NOMO-1 treated with DMSO at 0.1 percent for 48 hours (cell line): ENCODE data around the gene CDC42EP5.

Source experiments
- DNase-seq: peaks from one replicate; lab custom pipeline; 2025; ENCODE audit not compliant: unreplicated experiment; lab: John Stamatoyannopoulos, UW

CDC42EP5 gene

DNA sequence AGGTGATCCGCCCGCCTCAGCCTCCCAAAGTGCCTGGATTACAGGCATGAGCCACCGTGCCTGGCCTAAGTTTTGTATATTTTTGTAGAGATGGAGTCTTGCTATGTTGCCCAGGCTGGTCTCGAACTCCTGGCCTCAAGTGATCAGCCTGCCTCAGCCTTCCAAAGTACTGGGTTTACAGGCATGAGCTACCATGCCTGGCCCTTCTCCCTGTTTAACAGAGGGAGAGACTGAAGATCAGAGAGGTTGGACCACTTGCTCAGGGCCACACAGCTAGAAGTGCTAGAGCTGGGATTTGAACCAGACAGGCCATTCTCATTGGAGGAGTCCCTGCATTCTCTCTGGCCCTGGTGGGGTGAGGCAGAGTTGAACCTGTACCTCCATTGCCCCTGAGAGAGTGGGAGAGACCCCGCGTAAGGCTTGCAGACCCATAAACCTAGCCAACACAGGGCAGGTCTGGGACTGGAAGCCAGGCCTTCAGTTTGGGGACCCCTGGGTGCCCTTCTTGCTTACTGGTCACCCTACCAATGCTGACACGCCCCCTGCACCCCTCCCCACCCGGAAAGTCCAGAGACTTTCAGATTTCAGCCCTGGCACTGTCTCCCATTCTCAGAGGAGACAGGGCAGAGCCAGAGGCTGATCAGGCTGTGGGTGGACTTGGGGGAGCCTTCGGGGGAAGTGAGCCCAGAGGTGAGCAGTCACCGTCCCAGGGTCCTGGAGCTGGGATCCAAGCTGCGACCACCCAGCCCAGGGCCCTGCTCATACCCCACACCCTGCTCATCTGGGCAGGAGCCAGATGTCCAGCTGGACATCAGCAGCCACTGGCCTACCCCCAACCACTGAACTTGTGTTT lies 44.5 kb downstream of the CDC42EP5 start:
- DNase-seq = no peak

DNA sequence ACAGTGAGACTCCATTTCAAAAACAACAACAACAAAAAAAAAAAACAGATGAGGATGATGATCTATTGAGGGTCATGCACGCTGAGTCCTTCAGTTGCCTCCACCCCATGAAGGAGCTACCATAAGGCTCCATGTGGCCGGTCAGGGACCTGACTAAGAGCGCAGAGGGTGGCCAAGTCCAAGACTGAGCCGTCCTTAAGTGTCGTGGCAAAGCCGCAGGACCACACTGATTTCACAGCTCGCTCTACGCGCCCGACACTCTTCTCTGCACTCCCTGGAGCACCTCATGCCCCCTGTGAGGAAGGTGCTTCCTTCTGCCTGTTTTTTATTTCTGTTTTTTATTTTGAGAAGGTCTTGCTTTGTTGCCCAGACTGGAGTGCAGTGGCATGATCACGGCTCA lies 45.5 kb downstream of the CDC42EP5 start:
- no peak for DNase-seq

DNA sequence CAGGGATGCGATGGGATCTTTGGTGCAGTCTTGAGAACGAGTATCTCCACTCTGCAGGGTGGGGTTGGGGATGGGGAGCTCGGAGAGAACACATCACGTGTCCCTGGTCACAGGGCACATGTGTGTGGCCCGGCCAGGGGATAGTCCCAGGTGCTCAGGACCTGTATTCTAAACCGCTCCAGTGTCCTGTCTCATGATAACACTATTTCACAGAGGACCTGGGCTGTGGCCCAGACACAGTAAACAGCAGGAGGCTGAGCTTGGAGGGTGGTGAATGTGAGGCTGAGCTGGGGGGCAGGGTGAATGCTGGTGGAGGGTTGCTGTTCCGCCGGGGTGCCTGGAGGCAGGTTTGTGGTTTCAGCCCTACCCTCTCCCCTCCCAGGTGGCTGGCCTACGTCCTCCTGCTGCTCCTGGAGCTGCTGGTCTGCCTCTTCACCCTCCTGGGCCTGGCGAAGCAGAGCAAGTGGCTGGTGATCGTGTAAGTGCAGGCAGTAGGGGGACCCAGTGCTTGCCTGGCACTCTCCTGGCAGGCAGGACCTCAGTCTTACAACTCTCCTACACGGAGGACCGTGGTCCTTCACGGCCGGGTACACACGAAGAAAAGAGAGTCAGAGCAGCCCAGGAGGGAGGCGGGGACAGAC lies 46.7 kb downstream of the CDC42EP5 start:
- no peak for DNase-seq

DNA sequence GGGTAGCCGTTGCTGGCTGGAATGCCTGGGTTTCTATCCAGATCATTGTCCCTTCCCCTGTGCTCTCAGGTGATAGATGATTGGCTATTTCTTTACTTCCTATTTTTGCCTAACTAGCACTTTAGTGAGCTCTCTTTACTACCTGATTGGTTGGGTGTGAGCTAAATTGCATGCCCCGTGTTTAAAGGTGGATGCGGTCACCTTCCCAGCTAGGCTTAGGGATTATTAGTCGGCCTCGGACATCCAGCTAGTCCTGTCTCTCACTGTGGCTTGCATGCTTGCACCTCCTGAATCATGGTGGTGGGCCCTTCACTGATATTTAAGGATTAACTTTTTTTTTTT lies 47.7 kb downstream of the CDC42EP5 start:
- peak; percentile 31 for DNase-seq

DNA sequence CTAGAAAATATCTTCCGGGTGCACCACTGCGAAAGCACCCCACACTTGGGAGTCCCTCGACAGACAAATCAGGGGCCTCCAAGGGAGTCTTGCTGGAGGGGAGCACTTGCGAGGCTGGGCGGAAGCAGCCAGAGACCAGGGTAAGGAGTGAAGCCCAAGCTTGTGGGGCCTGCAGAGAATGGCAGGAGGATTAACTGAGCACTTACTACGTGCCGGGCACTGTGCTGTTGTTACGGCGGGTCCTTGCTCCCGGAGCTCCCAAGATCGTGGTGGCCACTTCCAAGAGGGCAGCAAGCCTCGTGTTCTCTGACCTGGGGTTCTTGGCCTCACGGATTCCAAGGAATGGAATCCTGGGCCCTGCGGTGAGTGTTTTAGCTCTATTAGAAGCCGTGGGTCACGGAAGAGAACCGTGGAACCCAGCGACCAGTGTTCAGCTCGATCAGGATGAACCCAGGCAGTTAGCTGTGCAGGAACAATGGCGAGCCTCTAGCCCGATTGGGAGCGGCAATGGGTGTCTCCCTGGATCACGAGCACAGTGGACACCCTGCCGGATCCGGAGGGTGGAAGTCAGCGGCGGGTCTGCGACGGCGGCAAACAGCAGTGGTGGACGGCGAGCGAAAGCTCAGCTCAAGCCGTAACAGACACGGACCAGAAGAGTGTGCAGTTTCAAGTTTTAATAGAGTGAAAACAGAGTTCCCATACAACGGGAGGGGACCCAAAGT lies 48.3 kb downstream of the CDC42EP5 start:
- no peak for DNase-seq

DNA sequence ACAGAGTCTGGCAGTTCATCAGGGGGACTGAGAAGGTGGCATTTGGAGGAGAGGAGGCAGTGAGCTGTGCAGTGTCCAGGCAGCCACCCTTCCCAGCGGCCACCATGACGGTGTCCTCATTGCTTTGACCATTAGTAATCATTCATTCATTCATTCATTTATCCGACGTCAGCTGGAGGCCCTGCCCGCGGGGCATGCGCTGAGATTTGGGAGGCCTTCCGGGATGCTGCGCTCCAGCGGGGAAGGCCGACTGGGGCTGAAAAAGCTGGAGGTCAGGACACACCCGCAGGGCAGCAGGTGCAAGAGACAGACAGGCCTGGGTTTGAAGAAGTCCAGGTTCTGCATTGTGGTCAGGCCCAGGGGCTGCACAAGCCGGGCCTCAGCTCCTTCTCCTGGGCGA lies 48.9 kb downstream of the CDC42EP5 start:
- DNase-seq = no peak

DNA sequence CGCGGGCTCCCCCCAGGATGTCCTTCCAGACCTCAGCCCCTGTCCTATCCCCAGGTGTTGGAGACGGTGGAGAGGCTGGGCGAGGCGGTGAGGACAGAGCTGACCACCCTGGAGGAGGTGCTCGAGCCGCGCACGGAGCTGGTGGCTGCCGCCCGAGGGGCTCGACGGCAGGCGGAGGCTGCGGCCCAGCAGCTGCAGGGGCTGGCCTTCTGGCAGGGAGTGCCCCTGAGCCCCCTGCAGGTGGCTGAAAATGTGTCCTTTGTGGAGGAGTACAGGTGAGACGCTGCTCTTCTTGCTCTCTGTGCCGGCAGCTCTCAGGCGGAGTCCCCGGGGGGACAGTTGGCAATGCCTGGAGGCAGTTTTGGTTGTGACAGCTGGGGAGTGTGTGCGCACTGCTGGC lies 51.0 kb downstream of the CDC42EP5 start:
- DNase-seq = no peak

DNA sequence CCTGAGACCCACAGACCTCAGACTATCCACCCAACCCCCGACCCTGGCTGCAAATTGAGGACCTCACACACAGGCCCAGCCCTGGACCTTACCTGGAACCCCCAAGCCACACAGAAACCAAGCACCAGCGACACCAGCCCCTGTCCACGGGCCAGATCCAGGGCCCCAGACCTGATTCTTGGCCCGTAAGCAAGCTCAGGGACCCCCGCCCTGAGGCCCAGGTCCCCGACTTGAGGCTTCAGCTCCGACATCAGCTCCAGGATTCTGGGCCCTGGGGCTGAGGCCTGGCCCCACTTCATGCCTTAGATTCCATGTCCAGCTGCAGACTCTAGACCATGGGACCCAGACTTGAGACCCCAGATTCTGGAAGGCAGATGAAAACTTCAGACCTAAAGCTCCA lies 51.6 kb downstream of the CDC42EP5 start:
- no peak for DNase-seq

DNA sequence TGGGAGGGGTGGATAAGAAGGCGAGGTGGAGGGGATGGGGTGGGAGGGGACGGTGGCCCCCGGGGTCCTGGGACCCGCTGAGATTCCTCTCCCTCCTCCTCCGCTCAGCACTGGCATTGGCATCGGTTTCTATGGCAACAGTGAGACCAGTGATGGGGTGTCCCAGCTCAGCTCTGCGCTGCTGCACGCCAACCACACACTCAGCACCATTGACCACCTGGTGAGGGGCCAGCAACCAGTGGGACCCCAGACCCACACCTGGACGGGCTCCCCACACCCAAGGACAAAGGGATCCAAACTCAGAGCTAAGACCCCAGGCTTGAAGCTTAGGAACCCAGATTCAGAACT lies 52.0 kb downstream of the CDC42EP5 start:
- no peak for DNase-seq

DNA sequence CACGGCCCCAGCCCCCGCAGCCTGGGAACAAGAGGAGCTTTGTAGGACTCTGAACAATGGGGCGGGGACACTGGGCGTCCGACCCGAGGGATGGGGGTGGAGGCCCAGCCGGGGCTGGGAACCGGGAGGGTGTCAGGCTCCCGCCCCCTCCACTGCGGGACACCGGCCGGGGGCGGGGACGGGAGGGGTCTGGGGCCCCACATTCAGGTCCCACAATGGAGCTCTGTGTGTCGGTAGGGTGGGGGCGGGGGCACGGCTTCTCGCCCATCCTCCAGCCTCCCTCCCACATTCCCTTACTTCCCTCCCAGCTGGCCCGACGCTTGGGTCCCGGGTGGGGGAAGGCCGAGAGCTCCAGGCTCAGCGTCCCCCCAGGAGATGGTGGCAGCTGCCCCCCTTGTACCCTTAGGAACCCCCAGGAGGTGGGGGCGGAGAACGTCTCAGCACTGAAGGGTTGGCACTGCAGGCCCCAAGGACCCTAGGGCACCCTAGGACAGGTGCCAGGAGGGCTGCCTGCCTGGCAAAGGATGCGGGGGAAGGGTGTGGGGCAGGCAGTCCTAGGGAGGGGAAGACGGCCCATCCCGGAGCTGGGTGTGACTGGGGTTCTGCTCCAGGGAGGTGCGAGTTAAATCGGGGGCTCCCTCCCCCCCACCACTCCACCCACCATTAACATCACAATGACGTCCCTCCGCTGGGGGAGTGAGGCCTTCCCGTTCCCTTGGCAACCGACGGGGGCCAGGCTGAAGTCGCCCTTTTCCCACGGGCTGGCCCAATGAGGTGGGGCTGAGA lies 52.5 kb downstream of the CDC42EP5 start:
- DNase-seq = no peak

DNA sequence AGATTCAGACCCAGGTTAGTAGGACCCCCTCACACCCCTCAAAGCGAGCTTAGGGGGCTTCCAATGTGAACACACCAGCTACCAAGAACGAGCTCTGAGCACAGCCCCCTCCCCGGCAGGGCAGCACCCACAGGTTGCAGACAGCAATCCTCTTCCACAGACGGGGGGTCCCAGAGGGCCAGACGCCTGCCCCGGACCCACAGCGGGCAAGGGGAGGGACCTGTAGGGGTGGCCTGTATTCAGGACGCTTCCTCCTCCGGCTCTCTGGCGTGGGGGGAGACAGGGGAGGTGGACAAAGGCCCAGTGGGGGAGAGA lies 53.1 kb downstream of the CDC42EP5 start:
- DNase-seq = no peak

DNA sequence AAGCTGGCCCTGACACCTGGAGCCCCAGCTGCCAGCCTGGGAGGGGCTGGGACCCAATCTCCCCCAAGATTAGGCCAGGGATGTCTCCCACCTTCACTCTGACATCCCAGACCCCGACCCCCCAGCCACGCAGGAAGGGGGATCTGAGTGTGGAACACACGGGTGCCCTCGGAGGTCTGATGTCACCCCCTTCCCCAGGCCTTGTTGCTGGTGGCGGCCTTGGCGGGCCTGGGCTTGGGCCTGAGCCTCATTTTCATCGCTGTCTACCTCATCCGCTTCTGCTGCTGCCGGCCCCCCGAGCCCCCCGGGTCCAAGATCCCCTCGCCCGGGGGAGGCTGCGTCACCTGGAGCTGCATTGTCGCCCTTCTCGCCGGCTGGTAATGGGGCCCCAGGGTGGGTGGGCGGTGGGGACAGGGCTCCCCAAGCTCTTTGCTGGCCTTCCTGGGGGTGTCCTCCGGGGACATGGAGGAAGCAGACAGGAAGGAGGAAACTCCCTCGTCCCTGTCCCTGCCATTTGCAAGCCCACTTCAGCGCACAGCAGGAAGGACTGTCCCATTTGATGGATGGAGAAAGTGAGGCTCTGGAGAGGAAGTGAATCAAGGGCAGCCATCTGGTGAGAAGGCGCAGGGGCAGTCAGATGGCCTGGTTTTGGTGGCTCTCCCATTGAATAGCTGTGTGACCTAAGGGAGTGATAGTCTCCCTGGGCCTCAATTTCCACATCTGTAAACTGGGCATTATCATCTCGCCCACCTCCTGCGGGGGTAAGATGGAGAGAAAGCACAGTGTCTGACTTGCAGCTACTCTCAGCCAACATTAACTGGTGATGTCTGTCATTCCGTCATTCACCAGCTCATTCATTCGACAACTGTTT lies 53.9 kb downstream of the CDC42EP5 start:
- no peak for DNase-seq

DNA sequence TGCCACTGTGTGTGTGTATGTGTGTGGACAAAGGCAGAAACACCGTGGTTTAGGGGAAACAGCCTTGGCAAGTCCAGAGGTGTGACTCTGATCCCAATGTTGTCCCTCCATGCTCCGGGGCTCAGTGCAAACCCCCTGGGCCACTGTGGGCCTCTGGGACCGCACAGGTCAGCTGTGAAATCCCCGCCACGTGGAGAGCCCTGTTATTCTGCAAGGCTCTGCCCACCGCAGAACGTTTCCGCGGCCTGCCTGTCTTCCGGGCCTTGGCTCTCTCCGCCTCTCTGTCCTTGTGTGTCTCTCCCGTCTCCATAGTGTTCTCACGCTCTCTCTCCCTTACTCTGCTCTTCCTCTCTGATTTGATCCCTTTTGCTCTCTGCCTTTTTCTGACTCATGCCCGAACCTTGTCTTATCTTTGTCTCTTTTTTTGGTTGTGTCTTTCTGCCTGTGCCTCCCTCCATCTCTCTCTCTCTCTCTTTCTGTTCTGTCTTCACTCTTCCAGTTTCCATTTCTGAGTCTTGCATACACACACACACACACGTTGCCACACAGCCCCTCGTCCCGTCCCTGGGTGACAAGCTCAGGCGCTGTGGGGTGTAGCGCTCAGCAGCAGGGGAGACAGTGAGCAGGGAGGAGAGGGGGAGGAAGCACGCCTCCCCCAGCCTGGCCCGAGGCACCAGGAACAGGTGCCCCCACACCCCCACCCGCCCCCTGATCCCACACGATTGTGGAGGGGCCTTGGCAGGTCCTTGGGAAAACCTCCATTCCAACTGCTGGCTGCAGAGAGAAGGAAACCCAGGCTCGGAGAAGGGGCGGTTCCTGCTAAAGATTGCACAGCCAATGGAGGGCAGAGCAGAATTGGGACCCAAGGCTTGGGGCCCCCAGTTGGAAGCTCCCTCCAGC lies 54.8 kb downstream of the CDC42EP5 start:
- DNase-seq = peak; percentile 33

DNA sequence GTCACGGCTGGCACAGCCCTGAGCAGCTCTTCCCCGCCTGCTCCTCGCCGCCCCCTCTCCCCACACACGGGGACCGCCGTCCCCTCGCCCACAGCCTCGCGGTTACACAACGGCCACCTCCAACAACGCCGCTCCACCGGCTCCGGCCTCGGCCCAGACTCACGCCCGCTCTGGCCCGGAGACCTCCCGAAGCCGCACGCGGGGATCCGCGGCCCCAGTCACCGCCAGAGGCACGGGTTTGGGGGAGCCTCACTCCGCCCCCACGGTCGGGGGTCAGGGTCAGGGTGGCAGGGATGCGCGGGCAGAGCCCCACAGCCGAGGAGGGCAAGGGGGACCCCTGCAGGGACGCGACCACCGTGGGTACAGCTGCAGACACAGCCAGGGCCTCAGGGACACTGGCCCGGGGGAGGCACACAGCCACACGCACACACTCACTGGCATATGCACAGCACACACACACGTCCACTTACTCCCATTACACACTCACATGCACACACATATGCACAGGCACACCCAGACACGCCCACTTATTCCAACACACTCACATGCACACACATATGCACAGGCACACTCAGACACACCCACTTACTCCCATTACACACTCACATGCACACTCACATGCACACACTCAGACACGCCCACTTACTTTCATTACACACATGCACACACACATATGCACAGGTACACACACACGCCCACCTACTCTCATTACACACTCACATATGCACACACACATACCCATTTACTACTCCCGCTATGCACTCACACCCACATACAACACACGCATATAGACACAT lies 56.2 kb downstream of the CDC42EP5 start:
- DNase-seq = no peak

DNA sequence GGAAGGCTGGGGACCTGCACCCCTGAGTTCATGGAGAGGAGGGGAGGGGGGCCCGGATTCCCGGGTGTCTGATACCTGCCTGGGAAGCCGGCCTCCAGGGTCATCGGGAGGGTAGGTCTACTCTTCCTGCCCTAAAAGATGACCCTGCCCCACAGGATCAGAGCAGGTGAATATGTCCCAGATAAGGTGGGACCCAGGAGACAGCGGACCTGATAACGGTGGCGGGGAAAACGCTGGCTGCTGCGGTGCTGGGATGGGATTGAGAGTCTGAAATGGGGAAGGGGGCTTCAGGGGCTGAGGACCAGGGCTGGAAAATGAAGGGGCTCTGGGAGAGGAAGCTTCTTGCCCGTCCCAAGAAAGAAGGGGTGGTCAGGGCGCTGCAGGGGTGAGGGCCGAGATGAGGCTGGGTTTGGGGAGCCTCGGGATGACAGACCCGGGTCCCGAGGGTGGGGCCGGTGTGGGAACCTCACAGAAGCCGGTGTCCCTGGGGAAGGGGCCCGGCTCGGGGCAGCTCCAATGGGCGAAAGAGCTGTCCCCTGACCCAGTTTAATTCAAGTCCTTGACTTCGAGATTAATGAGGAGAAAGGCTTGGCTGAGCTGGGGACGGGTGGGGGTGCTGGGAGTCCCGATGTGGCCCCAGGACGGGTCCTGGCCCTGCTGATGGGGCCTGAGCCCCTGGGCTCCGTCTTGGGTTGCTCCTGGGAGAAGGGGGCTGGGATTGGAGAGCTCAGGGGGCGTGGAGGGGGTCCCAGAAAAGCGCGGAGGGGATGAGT lies 57.0 kb downstream of the CDC42EP5 start:
- no peak for DNase-seq

DNA sequence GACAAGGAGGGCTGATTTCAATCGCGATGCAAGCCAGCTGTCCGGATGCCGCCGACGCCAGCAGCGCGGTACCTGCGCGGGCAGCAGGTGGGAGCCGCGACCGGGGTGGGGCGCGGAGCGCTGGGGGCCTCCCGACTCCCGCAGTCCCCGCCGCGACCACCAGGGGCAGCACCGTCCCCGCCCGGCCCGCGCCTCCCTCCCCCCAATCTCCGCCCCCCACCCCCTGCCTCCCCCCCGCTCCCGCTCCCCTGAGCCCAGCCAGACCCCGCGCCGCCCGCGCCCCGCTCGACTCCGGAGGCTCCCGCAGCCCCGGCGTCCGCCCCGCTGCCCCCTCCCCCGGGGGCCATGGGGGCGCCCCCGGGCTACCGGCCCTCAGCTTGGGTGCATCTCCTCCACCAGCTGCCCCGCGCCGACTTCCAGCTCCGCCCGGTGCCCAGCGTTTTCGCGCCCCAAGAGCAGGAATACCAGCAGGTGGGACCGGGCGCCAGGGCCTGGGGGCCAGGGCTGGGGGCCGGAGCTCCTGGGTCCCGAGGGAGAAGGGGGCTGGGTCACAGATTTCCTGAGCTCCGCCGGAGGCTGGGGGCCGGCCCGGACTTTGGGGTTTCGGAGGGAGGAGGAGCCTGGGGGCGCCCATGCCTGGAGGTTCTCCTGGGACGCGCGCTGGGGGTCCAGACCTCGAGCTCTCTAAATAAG lies 57.7 kb downstream of the CDC42EP5 start, which contains the start of gene TTYH1:
TTYH1 (plus strand) TSS at position 257 of the 693 bp plus-strand sequence; CDS start at position 346, 89 bp downstream.
- DNase-seq = no peak
